Sciatic nerve (tissue), 2 donors: ENCODE results near the gene ACACB. TPM values are rescaled to one million over a fixed set of nuclear protein-coding genes. Genes with fewer than 3 reads are reported as not detected.
A peak's percentile ranks its signal among the peaks of the same experiment; 100 is the strongest.

ENCODE experiments used
- ATAC-seq: fragments of 200-7000 bp; cut with Tn5 transposase; one replicate; pipeline ENCODE4 v1.9.1; 2020; ENCODE audit warnings: mild to moderate bottlenecking, moderate library complexity
- DNase-seq: peaks from one replicate; pipeline ENCODE4 v3.0.0-alpha.2; 2020; ENCODE audit warnings: low spot score
- intact Hi-C: fragments of 100-400 bp; cut with DNase I; formaldehyde crosslinking; loops from one replicate; pipeline ENCODE4 v1.14.2; 2022
- total RNA-seq: library from RNA; stranded (reverse); fragmentation: NEBNext Ultra II Directional; extraction: Animal tissue kit (Norgen Biotek cat#: 25700); gene quantifications from one replicate; pipeline ENCODE4 v1.2.1, GENCODE V29; 2021
- donor health status: DM: no; HTN: no; CAD: no.
- donor health status: DM: no; HTN: no; CAD: no.

The ACACB gene
- total RNA-seq, 1 donor from 2014 or later, result 112 TPM

GRCh38 chr12:109302358-109302757, 186.0 kb downstream of the ACACB start:
- ATAC-seq, result no peak
- no peak for DNase-seq
- intact Hi-C loops, result no loop called here

GRCh38 chr12:109302770-109303169, 186.4 kb downstream of the ACACB start:
- ATAC-seq (no peak), DNase-seq (no peak)
- intact Hi-C loops, result no loop called here

GRCh38 chr12:109304485-109304884, 188.1 kb downstream of the ACACB start:
- intact Hi-C loops, result no loop called here
- DNase-seq (no peak), ATAC-seq (no peak)

GRCh38 chr12:109305547-109305946, 189.2 kb downstream of the ACACB start:
- DNase-seq (no peak), ATAC-seq (no peak)
- intact Hi-C loops, result no loop called here

- ATAC-seq, result no peak
- no peak for DNase-seq
- intact Hi-C loops, result no loop called here
These were observed 190.7 kb downstream of the ACACB start for GRCh38 chr12:109307051-109307450.

- ATAC-seq (no peak), DNase-seq (no peak)
- intact Hi-C loops, result no loop called here
These were observed 192.4 kb downstream of the ACACB start, which contains the start of gene FOXN4 for GRCh38 chr12:109308534-109309380. Gene FOXN4, minus strand, starts transcription at chr12:109309284. Its CDS starts 963 bp downstream, at chr12:109308321.

- no peak for DNase-seq
- intact Hi-C loops, result no loop called here
- ATAC-seq, result no peak
These were observed 193.2 kb downstream of the ACACB start for GRCh38 chr12:109309381-109310246.

GRCh38 chr12:109310247-109311125, 194.1 kb downstream of the ACACB start:
- no peak for DNase-seq
- ATAC-seq, result peak; percentile 52
- intact Hi-C loops, result no loop called here

Other genes starting within 250 kb of the ACACB start
- not detected for gene DAO, start 236.5 kb upstream of the ACACB start, total RNA-seq
- not detected for gene SVOP, start 95.5 kb upstream of the ACACB start, total RNA-seq
- 19.2 TPM for gene USP30, start 64.0 kb upstream of the ACACB start, total RNA-seq
- gene ALKBH2, start 23.1 kb upstream of the ACACB start, total RNA-seq, result 12.6 TPM
- 15.9 TPM for gene UNG, start 19.0 kb upstream of the ACACB start, total RNA-seq
- not detected for gene FOXN4, start 192.7 kb downstream of the ACACB start, total RNA-seq
- gene MYO1H, start 231.3 kb downstream of the ACACB start, total RNA-seq, result not detected